GM23338 (cell line): ENCODE results near the gene COP1. TPM values are rescaled to one million over a fixed set of nuclear protein-coding genes. Genes with fewer than 3 reads are reported as not detected.

Experiments
- ATAC-seq: fragments of 200-7000 bp; cut with Tn5 transposase; 3 replicates; pipeline ENCODE4 v1.9.1; 2020
- DNase-seq: peaks from one replicate; pipeline ENCODE4 v3.0.0-alpha.2; 2015; ENCODE audit warnings: low spot score
- H2AFZ ChIP-seq: fragments of 200-600 bp; sonication (generic); 2 replicates; pipeline ENCODE4 v1.8.0; 2016; ENCODE audit warnings: antibody characterized with exemption, mild to moderate bottlenecking, moderate library complexity
- H3F3A ChIP-seq: fragments of 200-600 bp; sonication (generic); replicated peaks from 2 replicates; pipeline ENCODE4 v1.8.0; 2017; ENCODE audit warnings: antibody characterized with exemption, mixed run types, low read depth
- H3K27ac ChIP-seq: fragments of 200-600 bp; sonication (generic); 2 replicates; pipeline ENCODE4 v1.6.1; 2016; ENCODE audit warnings: low read depth
- H3K27me3 ChIP-seq: fragments of 200-600 bp; sonication (generic); 2 replicates; pipeline ENCODE4 v1.8.0; 2016; ENCODE audit warnings: mild to moderate bottlenecking, mixed run types, moderate library complexity; ENCODE audit not compliant: insufficient read depth
- H3K36me3 ChIP-seq: fragments of 200-600 bp; sonication (generic); 2 replicates; pipeline ENCODE4 v1.8.0; 2016; ENCODE audit warnings: mild to moderate bottlenecking; ENCODE audit not compliant: insufficient read depth
- H3K4me1 ChIP-seq: fragments of 200-600 bp; sonication (generic); 2 replicates; pipeline ENCODE4 v1.8.0; 2016; ENCODE audit warnings: mild to moderate bottlenecking, moderate library complexity; ENCODE audit not compliant: insufficient read depth
- H3K4me2 ChIP-seq: fragments of 200-600 bp; sonication (generic); 2 replicates; pipeline ENCODE4 v1.7.1; 2017; ENCODE audit warnings: mixed run types
- H3K4me3 ChIP-seq: fragments of 200-600 bp; sonication (generic); 2 replicates; pipeline ENCODE4 v1.6.1; 2016; ENCODE audit warnings: mixed run types
- H3K79me2 ChIP-seq: fragments of 200-600 bp; sonication (generic); replicated peaks from 2 replicates; pipeline ENCODE4 v1.8.0; 2017; ENCODE audit warnings: mild to moderate bottlenecking; ENCODE audit not compliant: insufficient read depth
- H3K9me2 ChIP-seq: fragments of 200-600 bp; sonication (generic); 2 replicates; pipeline ENCODE4 v1.8.0; 2017; ENCODE audit not compliant: insufficient read depth
- H4K20me1 ChIP-seq: fragments of 200-600 bp; sonication (generic); replicated peaks from 2 replicates; pipeline ENCODE4 v1.8.0; 2017; ENCODE audit warnings: mild to moderate bottlenecking; ENCODE audit not compliant: insufficient read depth
- H3K27ac Mint-ChIP-seq: 2 replicates; pipeline ENCODE4 v1.8.0; 2020; ENCODE audit warnings: inconsistent platforms, mild to moderate bottlenecking, moderate library complexity, mixed read lengths
- H3K27me3 Mint-ChIP-seq: 3 replicates; pipeline ENCODE4 v1.8.0; 2022; ENCODE audit warnings: low read depth, mild to moderate bottlenecking, moderate library complexity, mixed read lengths, inconsistent platforms; ENCODE audit not compliant: insufficient read depth, poor library complexity
- H3K36me3 Mint-ChIP-seq: 3 replicates; pipeline ENCODE4 v1.8.0; 2021; ENCODE audit warnings: low read depth, mild to moderate bottlenecking, inconsistent platforms, moderate library complexity, mixed read lengths
- H3K4me1 Mint-ChIP-seq: 3 replicates; pipeline ENCODE4 v1.8.0; 2020; ENCODE audit warnings: mild to moderate bottlenecking, inconsistent platforms, mixed read lengths
- H3K4me3 Mint-ChIP-seq: 3 replicates; pipeline ENCODE4 v1.8.0; 2021; ENCODE audit warnings: moderate library complexity, mild to moderate bottlenecking, inconsistent platforms, mixed read lengths
- H3K9me3 Mint-ChIP-seq: 3 replicates; pipeline ENCODE4 v1.8.0; 2020; ENCODE audit warnings: moderate library complexity, mild to moderate bottlenecking, inconsistent platforms, mixed read lengths
- EZH2 ChIP-seq: fragments of 200-600 bp; sonication (generic); IDR thresholded peaks from one replicate; pipeline ENCODE4 v1.8.0; 2017; ENCODE audit warnings: antibody characterized with exemption, mild to moderate bottlenecking, low read depth; ENCODE audit not compliant: unreplicated experiment
- NANOG ChIP-seq: IDR thresholded peaks from 2 replicates; pipeline ENCODE4 v1.6.1; 2016; ENCODE audit warnings: antibody characterized with exemption, borderline replicate concordance
- POLR2AphosphoS5 ChIP-seq: IDR thresholded peaks from 2 replicates; pipeline ENCODE4 v1.6.1; 2016; ENCODE audit warnings: antibody characterized with exemption, low read depth
- STAT1 ChIP-seq: IDR thresholded peaks from one replicate; pipeline ENCODE4 v1.6.1; 2016; ENCODE audit warnings: antibody characterized with exemption; ENCODE audit not compliant: unreplicated experiment
- ZNF114 ChIP-seq: fragments of 250-450 bp; sonication (Bioruptor Pico); IDR thresholded peaks from 2 replicates; pipeline ENCODE4 v1.5.0; 2020; ENCODE audit warnings: mild to moderate bottlenecking, moderate library complexity
- ZNF331 ChIP-seq: fragments of 250-450 bp; sonication (Bioruptor Pico); IDR thresholded peaks from 2 replicates; pipeline ENCODE4 v1.5.0; 2020; ENCODE audit warnings: low read depth, mild to moderate bottlenecking, moderate library complexity
- polyA plus RNA-seq: library from polyadenylated mRNA; unstranded; fragments of >200 nt; fragmentation: Nextera tagmentation; extraction: Ambion mirVana; gene quantifications from 2 replicates; pipeline ENCODE4 v1.2.1, GENCODE V29; 2016
- total RNA-seq: library from RNA; depleted of rRNA; stranded (reverse); fragments of >200 nt; shearing (Covaris generic); gene quantifications from 2 replicates; pipeline ENCODE4 v1.2.3, GENCODE V29; 2014
- TF ChIP-seq, protein P1 (sequence below): IDR thresholded peaks from 2 replicates; pipeline ENCODE4 v1.6.1; 2016; ENCODE audit warnings: antibody characterized with exemption
- TF ChIP-seq, protein P2 (sequence below): fragments of 250-450 bp; sonication (Bioruptor Pico); IDR thresholded peaks from 2 replicates; pipeline ENCODE4 v1.5.0; 2020; ENCODE audit warnings: mild to moderate bottlenecking, moderate library complexity
- TF ChIP-seq, protein P3 (sequence below): IDR thresholded peaks from one replicate; pipeline ENCODE4 v1.6.1; 2018; ENCODE audit warnings: antibody characterized with exemption; ENCODE audit not compliant: unreplicated experiment

COP1 gene
- total and polyA plus RNA-seq, 2 experiments from 2014 or later: 54.0 to 54.9 TPM

DNA sequence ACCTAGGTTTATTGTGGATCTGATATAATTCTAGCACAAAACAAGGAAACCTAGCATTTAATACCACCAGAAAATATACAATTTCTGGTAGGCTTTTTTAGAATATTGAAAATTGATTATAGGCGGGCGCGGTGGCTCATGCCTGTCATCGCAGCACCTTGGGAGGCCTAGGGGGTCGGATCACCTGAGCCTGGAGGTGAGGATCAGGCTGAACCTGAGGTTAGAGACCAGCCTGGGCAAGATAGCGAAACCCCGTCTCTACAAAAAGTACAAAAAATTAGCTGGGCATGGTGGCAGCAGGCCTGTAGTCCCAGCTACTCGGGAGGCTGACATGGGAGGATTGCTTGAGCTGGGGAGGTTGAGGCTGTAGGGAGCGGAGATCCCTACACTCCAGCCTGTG, 948 bp upstream of the COP1 start:
- DNase-seq: peak; percentile 20
- H2AFZ ChIP-seq: peak overlapping the region; percentile 48; the same call in 1 of the 2 replicates
- Mint-ChIP-seq H3K4me3 (peak overlapping the region; percentile 93), H3K27ac (peak overlapping the region; percentile 97), H3K4me1 (peaks cover 25% of the 10 kb centered on the region), H3K36me3 (peaks cover 3% of the 10 kb centered on the region), H3K9me3 (no peaks in the 10 kb centered on the region; the same call in 2 of the 3 replicates), H3K27me3 (peaks cover 5% of the 10 kb centered on the region)
- H4K20me1 ChIP-seq: peaks cover 22% of the 10 kb centered on the region
- H3K27me3 ChIP-seq: no peaks in the 10 kb centered on the region
- peak overlapping the region; percentile 80 for H3K4me3 ChIP-seq
- peaks cover 24% of the 10 kb centered on the region for H3K4me1 ChIP-seq
- no peaks in the 10 kb centered on the region for H3F3A ChIP-seq
- TF ChIP-seq POLR2AphosphoS5 (no peak), NANOG (no peak), STAT1 (no peak), ZNF331 (CRISPR knock-in tag) (no peak), EZH2 (no peak), ZNF114 (no peak)
- TF ChIP-seq, protein P1, sequence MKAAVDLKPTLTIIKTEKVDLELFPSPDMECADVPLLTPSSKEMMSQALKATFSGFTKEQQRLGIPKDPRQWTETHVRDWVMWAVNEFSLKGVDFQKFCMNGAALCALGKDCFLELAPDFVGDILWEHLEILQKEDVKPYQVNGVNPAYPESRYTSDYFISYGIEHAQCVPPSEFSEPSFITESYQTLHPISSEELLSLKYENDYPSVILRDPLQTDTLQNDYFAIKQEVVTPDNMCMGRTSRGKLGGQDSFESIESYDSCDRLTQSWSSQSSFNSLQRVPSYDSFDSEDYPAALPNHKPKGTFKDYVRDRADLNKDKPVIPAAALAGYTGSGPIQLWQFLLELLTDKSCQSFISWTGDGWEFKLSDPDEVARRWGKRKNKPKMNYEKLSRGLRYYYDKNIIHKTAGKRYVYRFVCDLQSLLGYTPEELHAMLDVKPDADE: no peak
- TF ChIP-seq, protein P2, sequence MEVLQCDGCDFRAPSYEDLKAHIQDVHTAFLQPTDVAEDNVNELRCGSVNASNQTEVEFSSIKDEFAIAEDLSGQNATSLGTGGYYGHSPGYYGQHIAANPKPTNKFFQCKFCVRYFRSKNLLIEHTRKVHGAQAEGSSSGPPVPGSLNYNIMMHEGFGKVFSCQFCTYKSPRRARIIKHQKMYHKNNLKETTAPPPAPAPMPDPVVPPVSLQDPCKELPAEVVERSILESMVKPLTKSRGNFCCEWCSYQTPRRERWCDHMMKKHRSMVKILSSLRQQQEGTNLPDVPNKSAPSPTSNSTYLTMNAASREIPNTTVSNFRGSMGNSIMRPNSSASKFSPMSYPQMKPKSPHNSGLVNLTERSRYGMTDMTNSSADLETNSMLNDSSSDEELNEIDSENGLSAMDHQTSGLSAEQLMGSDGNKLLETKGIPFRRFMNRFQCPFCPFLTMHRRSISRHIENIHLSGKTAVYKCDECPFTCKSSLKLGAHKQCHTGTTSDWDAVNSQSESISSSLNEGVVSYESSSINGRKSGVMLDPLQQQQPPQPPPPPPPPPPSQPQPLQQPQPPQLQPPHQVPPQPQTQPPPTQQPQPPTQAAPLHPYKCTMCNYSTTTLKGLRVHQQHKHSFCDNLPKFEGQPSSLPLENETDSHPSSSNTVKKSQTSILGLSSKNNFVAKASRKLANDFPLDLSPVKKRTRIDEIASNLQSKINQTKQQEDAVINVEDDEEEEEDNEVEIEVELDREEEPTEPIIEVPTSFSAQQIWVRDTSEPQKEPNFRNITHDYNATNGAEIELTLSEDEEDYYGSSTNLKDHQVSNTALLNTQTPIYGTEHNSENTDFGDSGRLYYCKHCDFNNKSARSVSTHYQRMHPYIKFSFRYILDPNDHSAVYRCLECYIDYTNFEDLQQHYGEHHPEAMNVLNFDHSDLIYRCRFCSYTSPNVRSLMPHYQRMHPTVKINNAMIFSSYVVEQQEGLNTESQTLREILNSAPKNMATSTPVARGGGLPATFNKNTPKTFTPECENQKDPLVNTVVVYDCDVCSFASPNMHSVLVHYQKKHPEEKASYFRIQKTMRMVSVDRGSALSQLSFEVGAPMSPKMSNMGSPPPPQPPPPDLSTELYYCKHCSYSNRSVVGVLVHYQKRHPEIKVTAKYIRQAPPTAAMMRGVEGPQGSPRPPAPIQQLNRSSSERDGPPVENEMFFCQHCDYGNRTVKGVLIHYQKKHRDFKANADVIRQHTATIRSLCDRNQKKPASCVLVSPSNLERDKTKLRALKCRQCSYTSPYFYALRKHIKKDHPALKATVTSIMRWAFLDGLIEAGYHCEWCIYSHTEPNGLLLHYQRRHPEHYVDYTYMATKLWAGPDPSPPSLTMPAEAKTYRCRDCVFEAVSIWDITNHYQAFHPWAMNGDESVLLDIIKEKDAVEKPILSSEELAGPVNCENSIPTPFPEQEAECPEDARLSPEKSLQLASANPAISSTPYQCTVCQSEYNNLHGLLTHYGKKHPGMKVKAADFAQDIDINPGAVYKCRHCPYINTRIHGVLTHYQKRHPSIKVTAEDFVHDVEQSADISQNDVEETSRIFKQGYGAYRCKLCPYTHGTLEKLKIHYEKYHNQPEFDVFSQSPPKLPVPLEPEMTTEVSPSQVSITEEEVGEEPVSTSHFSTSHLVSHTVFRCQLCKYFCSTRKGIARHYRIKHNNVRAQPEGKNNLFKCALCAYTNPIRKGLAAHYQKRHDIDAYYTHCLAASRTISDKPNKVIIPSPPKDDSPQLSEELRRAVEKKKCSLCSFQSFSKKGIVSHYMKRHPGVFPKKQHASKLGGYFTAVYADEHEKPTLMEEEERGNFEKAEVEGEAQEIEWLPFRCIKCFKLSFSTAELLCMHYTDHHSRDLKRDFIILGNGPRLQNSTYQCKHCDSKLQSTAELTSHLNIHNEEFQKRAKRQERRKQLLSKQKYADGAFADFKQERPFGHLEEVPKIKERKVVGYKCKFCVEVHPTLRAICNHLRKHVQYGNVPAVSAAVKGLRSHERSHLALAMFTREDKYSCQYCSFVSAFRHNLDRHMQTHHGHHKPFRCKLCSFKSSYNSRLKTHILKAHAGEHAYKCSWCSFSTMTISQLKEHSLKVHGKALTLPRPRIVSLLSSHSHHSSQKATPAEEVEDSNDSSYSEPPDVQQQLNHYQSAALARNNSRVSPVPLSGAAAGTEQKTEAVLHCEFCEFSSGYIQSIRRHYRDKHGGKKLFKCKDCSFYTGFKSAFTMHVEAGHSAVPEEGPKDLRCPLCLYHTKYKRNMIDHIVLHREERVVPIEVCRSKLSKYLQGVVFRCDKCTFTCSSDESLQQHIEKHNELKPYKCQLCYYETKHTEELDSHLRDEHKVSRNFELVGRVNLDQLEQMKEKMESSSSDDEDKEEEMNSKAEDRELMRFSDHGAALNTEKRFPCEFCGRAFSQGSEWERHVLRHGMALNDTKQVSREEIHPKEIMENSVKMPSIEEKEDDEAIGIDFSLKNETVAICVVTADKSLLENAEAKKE: no peak
- TF ChIP-seq, protein P3, sequence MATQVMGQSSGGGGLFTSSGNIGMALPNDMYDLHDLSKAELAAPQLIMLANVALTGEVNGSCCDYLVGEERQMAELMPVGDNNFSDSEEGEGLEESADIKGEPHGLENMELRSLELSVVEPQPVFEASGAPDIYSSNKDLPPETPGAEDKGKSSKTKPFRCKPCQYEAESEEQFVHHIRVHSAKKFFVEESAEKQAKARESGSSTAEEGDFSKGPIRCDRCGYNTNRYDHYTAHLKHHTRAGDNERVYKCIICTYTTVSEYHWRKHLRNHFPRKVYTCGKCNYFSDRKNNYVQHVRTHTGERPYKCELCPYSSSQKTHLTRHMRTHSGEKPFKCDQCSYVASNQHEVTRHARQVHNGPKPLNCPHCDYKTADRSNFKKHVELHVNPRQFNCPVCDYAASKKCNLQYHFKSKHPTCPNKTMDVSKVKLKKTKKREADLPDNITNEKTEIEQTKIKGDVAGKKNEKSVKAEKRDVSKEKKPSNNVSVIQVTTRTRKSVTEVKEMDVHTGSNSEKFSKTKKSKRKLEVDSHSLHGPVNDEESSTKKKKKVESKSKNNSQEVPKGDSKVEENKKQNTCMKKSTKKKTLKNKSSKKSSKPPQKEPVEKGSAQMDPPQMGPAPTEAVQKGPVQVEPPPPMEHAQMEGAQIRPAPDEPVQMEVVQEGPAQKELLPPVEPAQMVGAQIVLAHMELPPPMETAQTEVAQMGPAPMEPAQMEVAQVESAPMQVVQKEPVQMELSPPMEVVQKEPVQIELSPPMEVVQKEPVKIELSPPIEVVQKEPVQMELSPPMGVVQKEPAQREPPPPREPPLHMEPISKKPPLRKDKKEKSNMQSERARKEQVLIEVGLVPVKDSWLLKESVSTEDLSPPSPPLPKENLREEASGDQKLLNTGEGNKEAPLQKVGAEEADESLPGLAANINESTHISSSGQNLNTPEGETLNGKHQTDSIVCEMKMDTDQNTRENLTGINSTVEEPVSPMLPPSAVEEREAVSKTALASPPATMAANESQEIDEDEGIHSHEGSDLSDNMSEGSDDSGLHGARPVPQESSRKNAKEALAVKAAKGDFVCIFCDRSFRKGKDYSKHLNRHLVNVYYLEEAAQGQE: no peak
- peak overlapping the region; percentile 65 for H3K27ac ChIP-seq
- H3K79me2 ChIP-seq: peaks cover 40% of the 10 kb centered on the region
- H3K4me2 ChIP-seq: peak overlapping the region; percentile 77
- H3K36me3 ChIP-seq: no peaks in the 10 kb centered on the region
- no peak for ATAC-seq
- H3K9me2 ChIP-seq: no peaks in the 10 kb centered on the region
